Fibroblast of mammary gland (primary cell): ENCODE measurements around the gene ADGRG7.
"Not testable (repeated sequence)": the region's sequence is repeated elsewhere in the genome, so short reads cannot be mapped to it uniquely, and the experiment has no call there.

ENCODE experiments used
- DNase-seq: peaks from one replicate; pipeline ENCODE4 v3.0.0-alpha.2; 2010; ENCODE audit warnings: low read depth
- H3K4me3 ChIP-seq: 2 replicates; pipeline ENCODE4 v1.5.1; 2011; ENCODE audit warnings: low read depth, mild to moderate bottlenecking, low read length, moderate library complexity; ENCODE audit not compliant: control insufficient read depth
- TF ChIP-seq, protein P1 (sequence below): conservative IDR thresholded peaks from 2 replicates; pipeline ENCODE4 v1.5.1; 2011; ENCODE audit warnings: low read depth, low read length, inconsistent platforms; ENCODE audit not compliant: control insufficient read depth, insufficient read depth

ADGRG7 gene

DNA sequence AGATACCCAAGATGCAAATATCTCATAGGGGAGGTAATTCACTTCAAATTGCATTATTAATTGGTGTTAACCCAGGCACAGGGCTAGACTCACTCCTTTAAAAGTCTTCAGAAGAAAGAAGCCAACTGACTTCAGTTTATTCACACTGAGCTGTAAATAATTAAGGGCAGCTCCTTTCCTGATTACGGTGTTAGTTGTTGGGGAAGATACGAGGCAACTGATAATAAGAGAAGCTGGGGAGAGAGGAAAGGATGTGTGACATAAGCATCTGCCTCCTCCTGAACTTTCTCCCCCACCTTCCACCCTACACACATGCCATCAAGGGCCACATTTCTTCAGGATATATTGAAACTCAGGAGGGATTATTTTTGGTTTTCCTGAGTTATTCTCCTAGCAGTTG lies 47.5 kb downstream of the ADGRG7 start:
- H3K4me3 ChIP-seq: no peak overlapping the region
- no peak for DNase-seq
- TF ChIP-seq, protein P1, sequence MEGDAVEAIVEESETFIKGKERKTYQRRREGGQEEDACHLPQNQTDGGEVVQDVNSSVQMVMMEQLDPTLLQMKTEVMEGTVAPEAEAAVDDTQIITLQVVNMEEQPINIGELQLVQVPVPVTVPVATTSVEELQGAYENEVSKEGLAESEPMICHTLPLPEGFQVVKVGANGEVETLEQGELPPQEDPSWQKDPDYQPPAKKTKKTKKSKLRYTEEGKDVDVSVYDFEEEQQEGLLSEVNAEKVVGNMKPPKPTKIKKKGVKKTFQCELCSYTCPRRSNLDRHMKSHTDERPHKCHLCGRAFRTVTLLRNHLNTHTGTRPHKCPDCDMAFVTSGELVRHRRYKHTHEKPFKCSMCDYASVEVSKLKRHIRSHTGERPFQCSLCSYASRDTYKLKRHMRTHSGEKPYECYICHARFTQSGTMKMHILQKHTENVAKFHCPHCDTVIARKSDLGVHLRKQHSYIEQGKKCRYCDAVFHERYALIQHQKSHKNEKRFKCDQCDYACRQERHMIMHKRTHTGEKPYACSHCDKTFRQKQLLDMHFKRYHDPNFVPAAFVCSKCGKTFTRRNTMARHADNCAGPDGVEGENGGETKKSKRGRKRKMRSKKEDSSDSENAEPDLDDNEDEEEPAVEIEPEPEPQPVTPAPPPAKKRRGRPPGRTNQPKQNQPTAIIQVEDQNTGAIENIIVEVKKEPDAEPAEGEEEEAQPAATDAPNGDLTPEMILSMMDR: no peak

DNA sequence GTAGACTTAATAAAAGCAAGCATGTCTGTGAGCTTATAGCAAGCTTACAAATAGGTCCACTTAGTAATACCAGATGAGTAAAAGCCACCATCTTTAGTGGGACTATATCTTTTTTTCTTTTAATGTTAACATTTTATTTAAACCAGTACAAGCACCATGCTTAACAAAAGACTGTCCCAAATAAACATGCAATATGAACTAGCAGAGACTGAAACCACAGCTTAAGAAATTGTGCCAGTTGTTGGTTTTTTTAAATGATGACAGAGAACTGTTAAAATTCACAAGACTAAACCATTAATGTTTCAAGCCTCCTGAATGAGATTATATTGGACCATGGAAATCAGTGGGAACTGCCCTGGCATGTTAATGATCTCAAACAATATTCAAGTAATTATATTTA lies 51.9 kb downstream of the ADGRG7 start:
- H3K4me3 ChIP-seq, DNase-seq: not testable (repeated sequence)

DNA sequence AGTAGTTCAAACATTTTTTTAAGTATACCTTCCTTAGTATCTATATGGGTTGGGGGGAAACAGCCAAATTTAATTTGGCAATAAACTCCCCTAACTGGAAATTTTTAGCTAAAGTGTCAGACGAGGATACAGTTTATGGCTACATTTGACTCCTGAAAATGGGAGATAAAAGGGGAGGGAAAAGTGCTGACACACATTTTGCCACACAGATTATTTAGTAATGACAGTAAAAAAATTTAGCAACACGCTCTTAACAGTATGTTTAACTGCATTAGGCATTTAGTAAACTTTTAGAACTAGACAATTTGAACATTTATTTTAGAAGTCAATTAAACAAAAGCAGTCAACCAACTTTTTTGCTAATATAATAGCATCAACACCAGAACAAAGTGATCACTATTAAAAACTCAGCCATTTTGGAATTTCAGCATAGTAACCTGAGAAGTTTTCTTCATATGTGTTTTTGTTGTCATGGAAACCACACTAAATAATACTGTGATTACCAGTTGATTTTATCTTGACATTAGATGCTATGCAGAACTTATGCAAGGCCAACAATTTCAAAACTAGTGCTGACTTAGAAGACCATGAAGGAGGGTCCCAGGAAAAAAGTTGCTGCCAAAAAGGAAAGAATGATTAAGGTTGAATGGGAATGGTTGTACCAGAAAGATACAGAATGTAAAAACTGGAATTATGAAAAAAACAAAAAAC lies 52.9 kb downstream of the ADGRG7 start:
- TF ChIP-seq, protein P1: no peak
- DNase-seq: peak; percentile 18
- H3K4me3 ChIP-seq: no peak overlapping the region

DNA sequence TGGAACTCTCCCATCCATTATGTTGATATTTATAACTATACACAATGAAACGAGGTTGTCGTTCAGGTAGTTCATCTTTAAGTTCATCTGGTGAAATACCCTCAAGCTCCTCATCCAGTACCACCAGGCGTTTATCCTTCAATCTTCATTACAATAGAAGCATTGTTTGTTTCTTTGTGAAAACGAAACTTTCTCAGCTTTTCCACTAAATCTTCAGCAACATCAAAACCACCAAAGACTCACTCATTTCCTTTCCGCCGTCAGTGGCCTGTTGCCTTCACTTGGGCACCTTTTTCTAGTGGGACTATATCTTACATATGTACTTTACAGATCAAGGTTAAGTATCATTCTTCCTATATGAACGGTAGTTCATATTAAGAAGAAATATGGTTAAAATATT lies 55.8 kb downstream of the ADGRG7 start:
- H3K4me3 ChIP-seq: no peak overlapping the region
- TF ChIP-seq, protein P1: no peak
- DNase-seq: no peak

DNA sequence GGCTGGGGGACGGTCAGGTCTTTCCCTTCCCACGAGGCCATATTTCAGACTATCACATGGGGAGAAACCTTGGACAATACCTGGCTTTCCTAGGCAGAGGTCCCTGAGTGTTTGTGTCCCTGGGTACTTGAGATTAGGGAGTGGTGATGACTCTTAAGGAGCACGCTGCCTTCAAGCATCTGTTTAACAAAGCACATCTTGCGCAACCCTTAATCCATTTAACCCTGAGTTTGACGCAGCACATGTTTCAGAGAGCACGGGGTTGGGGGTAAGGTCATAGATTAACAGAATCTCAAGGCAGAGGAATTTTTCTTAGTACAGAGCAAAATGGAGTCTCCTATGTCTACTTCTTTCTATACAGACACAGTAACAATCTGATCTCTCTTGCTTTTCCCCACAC lies 57.3 kb downstream of the ADGRG7 start:
- DNase-seq: peak; percentile 58
- H3K4me3 ChIP-seq: not testable (repeated sequence)

DNA sequence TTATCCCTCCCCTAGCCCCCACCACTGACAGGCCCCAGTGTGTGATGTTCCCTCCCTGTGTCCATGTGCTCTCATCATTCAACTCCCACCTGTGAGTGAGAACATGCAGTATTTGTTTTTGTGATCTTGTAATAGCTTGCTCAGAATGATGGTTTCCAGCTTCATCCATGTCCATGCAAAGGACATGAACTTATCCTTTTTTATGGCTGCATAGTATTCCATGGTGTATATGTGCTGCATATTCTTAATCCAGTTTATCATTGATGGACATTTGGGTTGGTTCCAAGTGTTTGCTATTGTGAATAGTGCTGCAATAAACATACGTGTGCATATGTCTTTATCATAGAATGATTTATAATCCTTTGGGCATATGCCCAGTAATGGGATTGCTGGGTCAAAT lies 57.9 kb downstream of the ADGRG7 start:
- not testable (repeated sequence) for H3K4me3 ChIP-seq, DNase-seq

DNA sequence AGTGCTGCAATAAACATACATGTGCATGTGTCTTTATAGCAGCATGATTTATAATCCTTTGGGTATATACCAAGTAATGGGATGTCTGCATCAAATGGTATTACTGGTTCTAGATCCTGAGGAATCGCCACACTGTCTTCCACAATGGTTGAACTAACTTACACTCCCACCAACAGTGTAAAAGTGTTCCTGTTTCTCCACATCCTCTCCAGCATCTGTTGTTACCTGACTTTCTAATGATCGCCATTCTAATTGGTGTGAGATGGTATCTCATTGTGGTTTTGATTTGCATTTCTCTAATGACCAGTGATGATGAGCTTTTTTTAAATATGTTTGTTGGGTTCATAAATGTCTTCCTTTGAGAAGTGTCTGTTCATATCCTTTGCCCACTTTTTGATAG lies 61.6 kb downstream of the ADGRG7 start:
- DNase-seq: not testable (repeated sequence)

DNA sequence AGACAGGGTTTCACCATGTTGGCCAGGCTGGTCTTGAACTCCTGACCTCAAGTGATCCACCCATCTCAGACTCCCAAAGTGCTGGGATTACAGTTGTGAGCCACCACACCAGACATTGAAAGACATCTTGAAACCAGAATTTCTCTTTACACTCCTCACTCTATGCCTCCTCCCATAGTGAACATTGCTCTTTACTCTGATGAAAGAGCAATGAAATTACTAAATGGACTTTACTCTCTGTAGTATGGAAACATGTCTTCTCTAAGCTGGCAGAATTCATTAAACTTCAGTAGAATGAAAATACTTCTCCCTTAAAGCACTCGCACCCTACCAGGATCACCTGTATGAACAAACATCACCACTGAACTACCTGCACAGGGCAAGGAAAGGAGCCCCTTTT lies 72.1 kb downstream of the ADGRG7 start:
- DNase-seq: no peak
- TF ChIP-seq, protein P1: no peak
- no peak overlapping the region for H3K4me3 ChIP-seq

More for the DNA sequence above, 61.6 kb downstream of the ADGRG7 start:
- not testable (repeated sequence) for H3K4me3 ChIP-seq

DNA sequence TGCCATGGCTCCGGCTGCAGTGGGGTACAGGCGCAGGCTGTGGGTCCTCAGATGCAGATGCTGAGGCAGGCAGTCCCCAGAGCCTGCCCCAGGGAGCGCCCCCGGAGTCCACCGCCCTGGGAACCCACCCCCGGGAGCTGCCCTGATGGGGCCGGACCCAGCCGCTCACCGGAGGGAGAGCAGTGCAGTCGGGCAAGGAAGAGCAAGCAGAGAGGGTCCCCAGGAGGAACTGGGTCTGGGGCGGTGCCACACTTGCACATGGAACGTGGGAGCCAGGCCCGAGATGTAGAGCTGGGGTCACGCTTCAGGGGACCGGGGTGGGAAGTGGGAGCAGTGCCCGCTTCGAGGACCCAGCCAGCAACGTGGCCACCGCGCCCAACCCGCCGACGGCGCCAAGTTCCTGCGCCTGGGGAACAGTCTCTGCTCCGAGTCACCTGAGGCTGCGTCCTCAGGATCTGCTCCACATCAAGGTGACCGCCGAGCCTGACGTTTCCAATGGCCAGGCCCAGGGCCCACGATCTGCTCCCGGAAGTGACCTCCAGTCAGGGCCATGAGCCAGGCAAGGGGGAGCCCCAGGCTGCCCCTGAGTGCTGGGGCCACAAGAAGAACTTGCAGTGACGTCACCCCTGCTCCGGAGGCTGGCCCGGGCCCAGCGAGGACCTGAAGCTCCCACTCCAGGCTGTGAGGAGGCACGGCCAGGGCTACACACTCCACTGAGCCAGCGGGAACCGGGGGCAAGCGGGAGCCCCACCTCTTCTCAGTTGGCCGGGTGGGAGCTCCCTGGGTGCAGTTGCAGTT lies 72.9 kb downstream of the ADGRG7 start:
- no peak overlapping the region for H3K4me3 ChIP-seq
- no peak for DNase-seq
- TF ChIP-seq, protein P1: no peak
